Activated T-helper 1 cell treated with Interleukin-2 at 50 U/mL for 16 hours (primary cell): ENCODE data around the gene PDE11A.

Experiments used
- DNase-seq: peaks from one replicate; pipeline ENCODE4 v3.0.0-alpha.2; 2020; ENCODE audit warnings: low read depth

The PDE11A gene

GRCh38 chr2:177667626-177668025 is 405.0 kb downstream of the PDE11A start:
- DNase-seq = no peak

- no peak for DNase-seq
These were observed 406.2 kb downstream of the PDE11A start for GRCh38 chr2:177666408-177666807.

GRCh38 chr2:177665948-177666347 is 406.6 kb downstream of the PDE11A start:
- no peak for DNase-seq

- no peak for DNase-seq
These were observed 407.2 kb downstream of the PDE11A start for GRCh38 chr2:177665328-177665727.

GRCh38 chr2:177662895-177663294 is 409.7 kb downstream of the PDE11A start:
- DNase-seq = no peak

- DNase-seq = no peak
These were observed 411.8 kb downstream of the PDE11A start for GRCh38 chr2:177660742-177661141.

- no peak for DNase-seq
These were observed 414.3 kb downstream of the PDE11A start for GRCh38 chr2:177658309-177658708.

- DNase-seq = no peak
These were observed 420.7 kb downstream of the PDE11A start for GRCh38 chr2:177651833-177652232.

GRCh38 chr2:177649568-177650518 is 422.7 kb downstream of the PDE11A start:
- no peak for DNase-seq

GRCh38 chr2:177646791-177647190 is 425.8 kb downstream of the PDE11A start:
- no peak for DNase-seq

GRCh38 chr2:177646241-177646640 is 426.3 kb downstream of the PDE11A start:
- DNase-seq = no peak

GRCh38 chr2:177641331-177641730 is 431.2 kb downstream of the PDE11A start:
- DNase-seq = no peak

GRCh38 chr2:177640423-177640822 is 432.2 kb downstream of the PDE11A start:
- no peak for DNase-seq

- DNase-seq = no peak
These were observed 433.2 kb downstream of the PDE11A start for GRCh38 chr2:177639262-177639914.

- DNase-seq = no peak
These were observed 434.1 kb downstream of the PDE11A start for GRCh38 chr2:177638507-177638906.

GRCh38 chr2:177636672-177637071 is 435.9 kb downstream of the PDE11A start:
- no peak for DNase-seq

- DNase-seq = no peak
These were observed 436.9 kb downstream of the PDE11A start for GRCh38 chr2:177635696-177636095.

GRCh38 chr2:177633910-177634294 is 438.7 kb downstream of the PDE11A start:
- no peak for DNase-seq

- no peak for DNase-seq
These were observed 439.5 kb downstream of the PDE11A start for GRCh38 chr2:177633111-177633510.

GRCh38 chr2:177631680-177632079 is 440.9 kb downstream of the PDE11A start:
- DNase-seq = no peak

GRCh38 chr2:177629357-177630024 is 443.1 kb downstream of the PDE11A start:
- DNase-seq = no peak

GRCh38 chr2:177628831-177629230 is 443.7 kb downstream of the PDE11A start:
- DNase-seq = no peak
